Parathyroid adenoma (tissue), 2 donors: ENCODE data around the gene CANX.
"Not testable (repeated sequence)": the region's sequence is repeated elsewhere in the genome, so short reads cannot be mapped to it uniquely, and the experiment has no call there.

Experiments used
- H2AFZ ChIP-seq: fragments of 300-600 bp; sonication (generic); one replicate; pipeline ENCODE4 v1.7.0; 2017; ENCODE audit warnings: antibody characterized with exemption, mild to moderate bottlenecking
- H3K27ac ChIP-seq: fragments of 300-600 bp; sonication (generic); one replicate; pipeline ENCODE4 v1.7.0; 2017
- H3K27me3 ChIP-seq: fragments of 300-600 bp; sonication (generic); one replicate; pipeline ENCODE4 v1.7.0; 2017; ENCODE audit warnings: low read length; ENCODE audit not compliant: control insufficient read depth, insufficient read depth
- H3K36me3 ChIP-seq: fragments of 300-600 bp; sonication (generic); one replicate; pipeline ENCODE4 v1.7.0; 2017; ENCODE audit warnings: low read length; ENCODE audit not compliant: control insufficient read depth, insufficient read depth
- H3K4me1 ChIP-seq: fragments of 300-600 bp; sonication (generic); one replicate; pipeline ENCODE4 v1.7.0; 2017; ENCODE audit warnings: control low read depth
- H3K4me2 ChIP-seq: fragments of 300-600 bp; sonication (generic); one replicate; pipeline ENCODE4 v1.7.0; 2017; ENCODE audit warnings: low read length
- H3K4me3 ChIP-seq: fragments of 300-600 bp; sonication (generic); one replicate; pipeline ENCODE4 v1.7.0; 2017; ENCODE audit warnings: low read depth, low read length
- H3K79me2 ChIP-seq: fragments of 300-600 bp; sonication (generic); one replicate; pipeline ENCODE4 v1.7.0; 2017; ENCODE audit warnings: control low read depth
- H3K9ac ChIP-seq: fragments of 300-600 bp; sonication (generic); one replicate; pipeline ENCODE4 v1.7.0; 2017; ENCODE audit warnings: mild to moderate bottlenecking
- H3K9me3 ChIP-seq: fragments of 300-600 bp; sonication (generic); one replicate; pipeline ENCODE4 v1.7.0; 2017; ENCODE audit warnings: low read length; ENCODE audit not compliant: control insufficient read depth
- CTCF ChIP-seq: fragments of 300-600 bp; sonication (generic); IDR thresholded peaks from one replicate; pipeline ENCODE4 v1.7.0; 2017; ENCODE audit warnings: antibody characterized with exemption, mild to moderate bottlenecking
- donor health status: primary hyperparathyroidism.

CANX gene

GRCh38 chr5:179732918-179733771 is 34.4 kb downstream of the CANX start:
- no peaks in the 10 kb centered on the region for H3K27me3 ChIP-seq
- peak overlapping the region; percentile 87 for H3K27ac ChIP-seq
- H3K79me2 ChIP-seq = peaks cover 29% of the 10 kb centered on the region
- H3K9ac ChIP-seq = no peak overlapping the region
- peaks cover 13% of the 10 kb centered on the region for H3K4me1 ChIP-seq
- peak overlapping the region; percentile 67 for H3K4me2 ChIP-seq
- peak overlapping the region; percentile 55 for H3K4me3 ChIP-seq
- H2AFZ ChIP-seq = peak overlapping the region; percentile 77
- H3K9me3 ChIP-seq = no peaks in the 10 kb centered on the region
- H3K36me3 ChIP-seq = no peaks in the 10 kb centered on the region
- no peak for TF ChIP-seq CTCF

- Histone ChIP-seq H3K4me1 (peaks cover 13% of the 10 kb centered on the region), H3K27ac (peak overlapping the region; percentile 87), H3K79me2 (peaks cover 34% of the 10 kb centered on the region), H3K4me2 (peak overlapping the region; percentile 67), H3K9me3 (no peaks in the 10 kb centered on the region), H3K27me3 (no peaks in the 10 kb centered on the region), H3K9ac (no peak overlapping the region), H2AFZ (peak overlapping the region; percentile 49), H3K4me3 (peak overlapping the region; percentile 55), H3K36me3 (no peaks in the 10 kb centered on the region)
- no peak for TF ChIP-seq CTCF
Measured at GRCh38 chr5:179733772-179734126, 35.0 kb downstream of the CANX start.

- Histone ChIP-seq H3K4me2 (peak overlapping the region; percentile 67), H3K9me3 (no peaks in the 10 kb centered on the region), H3K27ac (peak overlapping the region; percentile 87), H3K4me3 (peak overlapping the region; percentile 55), H3K9ac (no peak overlapping the region), H2AFZ (no peak overlapping the region), H3K27me3 (no peaks in the 10 kb centered on the region), H3K79me2 (peaks cover 40% of the 10 kb centered on the region), H3K36me3 (no peaks in the 10 kb centered on the region), H3K4me1 (peaks cover 13% of the 10 kb centered on the region)
- TF ChIP-seq CTCF = no peak
Measured at GRCh38 chr5:179734536-179735164, 35.9 kb downstream of the CANX start.

- Histone ChIP-seq H2AFZ (no peak overlapping the region), H3K4me1 (peaks cover 13% of the 10 kb centered on the region), H3K4me3 (no peak overlapping the region), H3K4me2 (no peak overlapping the region), H3K36me3 (no peaks in the 10 kb centered on the region), H3K79me2 (peaks cover 71% of the 10 kb centered on the region), H3K9me3 (no peaks in the 10 kb centered on the region), H3K27ac (no peak overlapping the region), H3K9ac (no peak overlapping the region), H3K27me3 (no peaks in the 10 kb centered on the region)
- TF ChIP-seq CTCF = no peak
Measured at GRCh38 chr5:179738742-179739141, 40.0 kb downstream of the CANX start.

GRCh38 chr5:179744106-179744505 is 45.3 kb downstream of the CANX start:
- not testable (repeated sequence) for H3K4me3 ChIP-seq, H3K36me3 ChIP-seq, H3K9me3 ChIP-seq, H3K27me3 ChIP-seq, H2AFZ ChIP-seq, H3K27ac ChIP-seq, H3K4me2 ChIP-seq, H3K9ac ChIP-seq, H3K4me1 ChIP-seq
- peaks cover 78% of the 10 kb centered on the region for H3K79me2 ChIP-seq
